HG02610 (cell line): ENCODE measurements around the gene HESX1.

Experiments
- ATAC-seq: cut with Tn5 transposase; IDR thresholded peaks from one replicate; pipeline ENCODE4 v1.9.1; 2021; ENCODE audit warnings: mild to moderate bottlenecking, moderate library complexity; ENCODE audit not compliant: unreplicated experiment

Gene HESX1

GRCh38 chr3:57199895-57200297 lies at the start of gene HESX1:
Gene HESX1 (minus strand): TSS chr3:57199978. CDS start chr3:57199918, 60 bp downstream.
- ATAC-seq, result no peak

DNA sequence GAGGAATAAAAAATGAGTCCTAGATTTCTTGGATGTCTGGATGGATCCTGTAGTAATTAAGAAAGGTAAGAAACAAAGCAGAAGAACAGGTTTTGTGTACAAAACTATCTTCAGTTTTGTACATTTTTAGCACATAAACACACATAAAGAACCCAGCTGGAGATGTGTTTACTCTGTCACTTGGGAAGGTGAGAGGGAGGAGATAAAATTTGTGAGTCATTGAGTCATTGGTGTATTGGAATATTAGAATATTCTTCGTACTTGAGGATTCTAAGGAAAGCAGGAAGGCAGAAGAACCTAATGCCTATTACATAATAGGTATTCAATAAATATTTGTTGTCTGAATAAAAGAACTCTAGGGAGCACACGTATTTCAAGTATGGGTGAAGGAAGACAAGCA lies 45.2 kb upstream of the HESX1 start:
- ATAC-seq, result no peak

DNA sequence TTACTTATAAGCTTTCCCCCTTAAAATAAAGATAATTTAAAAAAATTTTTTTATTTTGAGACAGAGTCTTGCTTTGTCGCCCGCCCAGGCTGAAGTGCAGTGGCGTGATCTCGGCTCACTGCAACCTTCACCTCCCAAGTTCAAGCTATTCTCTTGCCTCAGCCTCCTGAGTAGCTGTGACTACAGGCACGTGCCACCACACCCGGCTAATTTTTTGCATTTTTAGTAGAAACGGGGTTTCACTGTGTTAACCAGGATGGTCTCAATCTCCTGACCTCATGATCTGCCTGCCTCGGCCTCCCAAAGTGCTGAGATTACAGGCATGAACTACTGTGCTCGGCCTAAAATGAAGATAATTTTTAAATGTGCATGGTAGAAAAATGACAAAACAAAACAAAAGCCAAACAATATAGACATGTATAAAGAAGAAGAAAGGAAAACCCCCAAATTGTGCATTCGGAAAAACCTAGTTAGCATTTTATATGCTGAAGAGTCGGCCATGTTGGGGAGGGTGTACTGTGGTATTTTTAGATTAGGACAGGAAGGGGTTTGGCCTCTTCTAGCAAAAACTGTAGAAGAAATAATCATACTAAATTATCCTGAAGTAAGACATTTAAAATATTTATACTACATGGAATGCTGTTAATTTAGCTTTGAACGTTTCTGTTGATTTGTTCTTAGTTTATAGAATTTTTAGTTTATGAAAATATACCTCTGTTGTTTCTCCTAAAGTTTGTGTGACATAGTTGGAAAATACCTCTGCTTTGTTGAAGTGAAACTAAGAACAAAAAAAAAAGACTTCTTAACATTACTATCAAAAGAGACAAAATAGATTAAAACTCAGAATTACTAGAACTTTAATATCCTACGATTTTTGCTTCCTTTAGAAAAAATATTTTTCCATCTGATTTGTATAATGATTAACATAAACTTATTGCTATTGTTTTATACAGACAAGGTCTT lies 35.1 kb upstream of the HESX1 start:
- ATAC-seq, result peak; percentile 70

GRCh38 chr3:57233799-57234198 lies 34.0 kb upstream of the HESX1 start:
- no peak for ATAC-seq

GRCh38 chr3:57230006-57230405 lies 30.2 kb upstream of the HESX1 start:
- ATAC-seq, result no peak

DNA sequence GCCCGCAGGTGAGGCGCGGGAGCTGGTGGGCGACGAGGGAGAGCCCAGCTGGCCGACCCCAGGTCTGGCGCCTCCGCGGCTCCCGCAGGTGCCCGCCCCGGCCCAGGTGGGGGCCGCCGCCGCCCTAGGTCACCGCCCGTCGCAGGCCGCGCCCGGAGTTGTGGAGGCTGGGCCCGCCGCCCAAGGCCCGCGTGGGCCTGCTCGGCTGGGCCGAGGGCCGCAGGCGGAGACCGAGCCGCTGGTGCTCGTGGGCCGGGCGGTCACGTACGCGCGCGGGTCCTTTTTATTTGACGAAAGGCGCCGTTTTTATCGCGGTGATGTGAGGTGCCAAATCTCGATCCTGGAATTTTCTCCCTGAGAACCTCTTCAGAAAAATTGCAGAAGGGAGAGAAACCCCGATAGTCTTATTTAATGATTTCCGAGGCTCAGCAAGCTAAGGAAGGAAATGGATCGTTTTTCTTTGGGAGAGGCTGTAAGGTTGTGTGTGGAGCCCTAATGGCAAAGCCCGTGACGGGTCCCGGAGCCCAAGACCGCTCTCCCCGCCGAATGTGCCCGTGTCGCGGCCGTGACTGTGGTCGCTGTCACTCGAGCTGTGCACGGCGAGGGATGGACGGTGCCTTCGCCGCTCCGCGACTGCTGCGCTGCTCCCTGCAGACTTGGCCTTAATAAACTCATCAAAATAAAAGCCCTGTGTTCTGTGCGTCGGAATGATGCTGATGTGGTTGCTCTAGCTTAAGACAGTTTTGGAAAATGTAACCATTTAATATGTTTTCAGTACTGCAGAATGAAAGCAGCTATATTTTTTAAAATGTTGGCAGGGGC lies 28.4 kb upstream of the HESX1 start:
- ATAC-seq, result peak; percentile 29

DNA sequence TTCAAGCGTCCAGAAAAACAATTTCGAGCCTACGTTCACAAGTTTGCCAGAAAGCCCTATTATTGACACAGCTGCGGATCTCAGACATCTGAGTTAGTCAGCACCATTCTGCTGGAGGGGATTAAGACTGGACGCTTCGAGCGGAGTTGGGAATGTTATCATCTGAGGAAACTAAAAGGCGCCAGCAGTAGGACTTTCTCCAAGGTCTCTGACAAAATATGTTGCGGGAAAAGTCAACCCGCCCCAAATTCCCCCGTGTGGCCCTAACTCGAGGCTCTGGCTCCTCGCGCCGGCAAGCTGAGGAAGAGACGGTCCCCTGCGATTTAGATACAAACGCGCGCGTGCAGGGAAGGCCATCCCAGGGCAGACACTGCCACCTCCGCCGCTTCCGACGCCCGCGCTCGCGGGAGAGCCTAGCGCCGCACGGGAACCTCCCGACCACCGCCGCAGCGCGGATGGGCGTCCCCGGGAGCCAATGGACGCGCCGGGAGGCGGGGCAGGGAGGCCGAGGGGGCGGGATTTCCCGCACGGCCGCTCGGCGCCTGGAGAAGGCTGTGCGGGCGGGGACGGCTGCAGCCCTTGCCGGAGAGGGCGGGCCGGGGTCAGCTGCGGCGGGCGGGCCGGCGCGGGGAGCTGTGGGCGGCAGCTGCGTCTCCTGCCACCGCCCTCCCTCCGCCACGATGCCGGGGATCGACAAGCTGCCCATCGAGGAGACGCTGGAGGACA lies 27.6 kb upstream of the HESX1 start, which contains the start of gene APPL1:
APPL1 (plus strand) TSS at position 526 of the 726 bp plus-strand sequence; CDS start at position 681, 155 bp downstream.
- ATAC-seq, result peak; percentile 88

DNA sequence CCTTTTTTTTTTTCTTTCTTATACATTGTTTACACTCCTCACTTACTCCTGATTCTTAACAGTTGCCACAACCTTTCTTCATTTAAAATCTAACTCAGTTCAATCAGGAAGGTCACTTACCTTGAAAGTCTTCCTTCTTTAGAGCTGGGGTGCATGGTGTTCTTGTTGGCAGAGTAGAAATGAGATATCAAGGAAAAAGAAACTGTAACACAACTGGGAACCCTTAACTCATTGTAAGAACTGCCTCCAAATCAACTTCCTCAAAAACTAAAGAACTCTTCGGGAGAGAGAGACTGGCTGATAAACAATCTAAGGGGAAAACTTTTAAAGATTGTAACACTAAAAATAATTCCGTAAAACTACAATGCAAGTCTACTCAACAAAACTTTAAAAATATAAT lies 26.4 kb upstream of the HESX1 start:
- ATAC-seq, result no peak

DNA sequence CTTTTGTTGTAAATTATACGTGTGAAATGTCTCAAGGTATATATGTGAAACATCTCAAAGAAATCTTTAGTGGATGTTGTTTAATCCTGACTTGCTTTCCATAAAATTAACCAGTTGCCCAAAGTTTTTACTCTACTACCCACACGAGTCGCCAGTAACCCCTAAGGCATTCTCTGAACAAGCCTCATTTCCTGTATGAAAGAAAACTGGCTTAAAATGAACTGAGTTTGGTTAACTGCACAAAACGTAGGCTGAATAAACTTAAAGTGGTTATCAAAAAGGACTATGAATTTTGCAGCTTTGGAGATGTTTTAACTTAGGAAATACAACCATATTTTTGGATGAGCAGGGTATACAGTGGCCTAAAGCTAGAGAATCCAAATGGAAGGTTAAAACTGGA lies 25.1 kb upstream of the HESX1 start:
- no peak for ATAC-seq

GRCh38 chr3:57221883-57222282 lies 22.1 kb upstream of the HESX1 start:
- no peak for ATAC-seq

- no peak for ATAC-seq
Observed at GRCh38 chr3:57206423-57206822, 6.6 kb upstream of the HESX1 start.

DNA sequence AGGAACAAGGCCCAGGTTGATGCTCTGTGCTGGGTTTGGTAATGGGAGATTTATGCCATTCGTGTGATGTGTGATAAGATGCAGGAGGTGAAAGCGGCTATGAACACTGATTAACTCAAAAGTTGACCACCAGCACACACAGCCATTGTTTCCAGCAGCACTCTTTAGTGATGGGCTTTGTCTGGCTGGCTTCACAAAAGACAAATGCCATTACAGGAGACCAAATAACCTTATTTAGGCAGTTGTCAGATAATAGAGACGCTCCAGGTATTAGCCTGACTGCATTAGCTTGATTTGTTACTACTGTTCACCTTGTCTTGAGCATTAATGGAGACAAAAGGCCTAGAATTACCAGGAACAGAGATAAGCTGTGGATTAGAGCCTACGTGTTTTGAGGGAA lies 5.1 kb downstream of the HESX1 start:
- ATAC-seq, result no peak

- no peak for ATAC-seq
Observed at GRCh38 chr3:57192028-57192427, 7.8 kb downstream of the HESX1 start.

- ATAC-seq, result no peak
Observed at GRCh38 chr3:57184526-57184925, 15.3 kb downstream of the HESX1 start.

DNA sequence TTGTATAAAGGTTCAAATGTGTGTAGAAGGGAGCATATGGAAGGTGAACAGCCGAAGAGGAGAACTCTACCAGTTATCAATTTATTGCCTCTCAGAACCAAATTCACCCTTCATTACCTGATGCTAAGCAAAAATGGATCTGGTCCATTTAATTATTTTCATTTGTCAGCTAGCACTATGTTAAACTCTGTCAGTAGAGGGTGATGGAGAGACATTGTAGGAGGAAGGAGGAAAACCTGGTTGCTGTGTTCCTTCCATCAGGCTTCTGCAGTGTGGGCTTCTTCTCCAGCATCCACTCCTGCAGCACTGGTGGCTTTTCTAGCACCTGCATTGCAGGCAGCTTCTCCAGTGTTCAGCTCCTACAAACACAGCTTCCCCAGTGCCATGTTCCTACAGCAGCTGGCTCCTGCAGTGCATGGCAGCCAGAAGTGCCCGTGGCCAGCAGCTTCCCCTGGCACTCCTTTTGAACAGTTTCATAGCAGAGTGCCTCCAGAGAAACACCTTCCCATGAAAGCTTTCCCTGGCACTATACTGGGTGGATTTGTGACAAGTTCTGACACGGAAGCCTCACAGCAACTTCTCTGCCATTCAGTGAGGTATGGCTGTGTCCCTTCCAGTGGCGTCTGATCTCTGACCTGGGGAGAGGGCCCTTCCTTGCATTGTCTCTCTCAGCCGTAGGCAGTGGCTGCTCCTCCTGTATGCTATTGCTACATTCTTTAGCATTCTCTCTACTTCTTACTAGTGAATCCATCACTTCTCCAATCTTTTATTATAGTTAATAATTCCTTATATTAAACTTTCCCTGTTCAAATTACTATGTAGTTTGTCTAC lies 20.0 kb downstream of the HESX1 start:
- ATAC-seq, result no peak

DNA sequence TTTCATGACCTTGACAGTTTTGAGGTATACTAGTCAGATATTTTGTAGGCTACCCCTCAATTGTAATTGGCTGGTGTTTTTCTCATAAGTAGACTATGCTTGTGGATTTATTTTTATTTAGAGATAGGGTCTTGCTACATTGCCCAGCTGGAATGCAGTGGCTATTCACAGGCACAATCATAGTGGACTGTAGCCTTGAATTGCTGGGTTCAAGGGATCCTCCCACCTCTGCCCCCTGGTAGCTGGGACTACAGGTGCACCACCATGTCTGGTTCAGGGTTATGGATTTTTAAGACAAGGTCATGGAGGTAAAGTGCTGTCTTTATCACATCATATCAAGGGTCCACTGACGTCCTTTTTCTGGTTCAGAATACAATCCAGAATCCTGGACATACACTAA lies 23.7 kb downstream of the HESX1 start:
- no peak for ATAC-seq

DNA sequence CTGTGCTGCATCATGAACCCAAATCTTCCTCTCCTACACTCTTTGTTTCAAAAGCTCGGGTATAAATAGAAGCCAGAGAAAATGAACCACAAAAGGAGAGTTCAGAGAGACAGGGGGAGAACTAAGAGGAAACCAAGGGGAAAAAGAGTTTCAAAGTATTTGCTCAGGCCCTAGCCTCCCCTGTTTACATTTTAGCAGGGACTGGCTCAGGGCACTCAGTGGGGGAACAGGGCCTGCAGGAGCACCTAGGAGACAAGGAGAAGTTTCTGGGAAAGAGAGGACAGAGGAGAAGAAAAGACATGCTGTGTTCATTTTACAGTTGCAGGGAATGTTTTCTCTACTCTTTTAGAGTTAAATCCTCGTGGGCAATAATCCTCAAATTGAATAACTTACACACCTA lies 26.1 kb downstream of the HESX1 start:
- ATAC-seq, result no peak

- no peak for ATAC-seq
Observed at GRCh38 chr3:57170946-57171345, 28.8 kb downstream of the HESX1 start.

DNA sequence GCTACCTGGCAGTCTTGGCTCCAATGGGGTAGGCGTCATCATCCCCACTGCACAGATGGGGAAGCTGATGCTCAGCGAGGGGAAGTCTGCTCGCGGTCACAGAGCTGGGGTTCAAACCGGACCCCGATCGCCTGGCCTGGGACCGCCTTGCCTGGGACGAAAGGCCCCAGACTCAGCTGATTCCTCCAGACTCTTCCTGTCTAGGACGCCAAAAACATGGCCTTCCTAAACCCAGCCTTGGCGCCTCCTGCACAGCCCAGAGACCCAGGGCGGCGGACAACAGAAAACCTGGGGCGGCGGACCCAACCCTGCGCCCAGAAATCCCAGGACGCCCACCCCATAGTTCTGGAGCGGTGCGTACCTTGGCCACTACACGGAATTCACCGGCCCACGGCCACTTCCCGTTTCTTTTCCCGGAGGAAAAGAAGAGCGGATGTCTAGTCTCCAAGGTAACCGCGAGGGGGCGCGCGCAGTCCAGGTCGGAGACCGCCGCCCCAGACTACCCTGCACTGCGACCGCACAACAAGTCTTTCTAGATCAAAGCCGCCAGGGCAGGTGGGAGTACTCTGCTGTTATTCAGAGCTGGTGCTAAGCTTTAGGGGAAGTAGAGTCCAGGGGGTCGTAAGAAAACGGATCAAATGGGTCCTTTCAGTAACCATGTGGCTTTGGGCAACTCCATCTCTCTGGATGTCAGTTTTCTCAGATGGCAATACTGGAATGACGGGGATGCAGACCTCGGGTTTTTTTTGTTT lies 29.7 kb downstream of the HESX1 start:
- peak; percentile 77 for ATAC-seq
